CD14-positive monocyte (primary cell): ENCODE results near the gene MYO1D. TPM values are rescaled to one million over a fixed set of nuclear protein-coding genes. Genes with fewer than 3 reads are reported as not detected.

Source experiments
- DNase-seq, 3 donors: peaks; one replicate each; pipeline ENCODE4 v3.0.0-alpha.2; 2011 to 2022
- H2AFZ ChIP-seq: 2 replicates; pipeline ENCODE4 v1.6.0; 2012; ENCODE audit warnings: mild to moderate bottlenecking, low read depth, low read length, inconsistent platforms; ENCODE audit not compliant: insufficient read depth, poor library complexity, severe bottlenecking
- H3K27ac ChIP-seq, 2 donors: 1 replicate in 1 of 2; 2 replicates in 1 of 2; pipeline ENCODE4 v1.5.1; 2012 to 2013; ENCODE audit warnings: low read length in 2 of 2, control low read depth in 1 of 2, inconsistent platforms in 1 of 2, low read depth in 1 of 2, mild to moderate bottlenecking in 1 of 2
- H3K27me3 ChIP-seq, 2 donors: one replicate each; pipeline versions ENCODE4 v1.6.0 to v1.6.1; 2011 to 2013; ENCODE audit warnings: low read length in 2 of 2; ENCODE audit not compliant: control insufficient read depth in 2 of 2, insufficient read depth in 2 of 2
- H3K36me3 ChIP-seq, 2 donors: replicated peaks in 1 of 2; 1 replicate in 1 of 2; 2 replicates in 1 of 2; pipeline versions ENCODE4 v1.5.1 to v1.6.1; 2012 to 2013; ENCODE audit warnings: low read length in 2 of 2, control low read depth in 1 of 2, inconsistent platforms in 1 of 2, mild to moderate bottlenecking in 1 of 2; ENCODE audit not compliant: insufficient read depth in 2 of 2, control insufficient read depth in 1 of 2
- H3K4me1 ChIP-seq, 2 donors: 1 replicate in 1 of 2; 2 replicates in 1 of 2; pipeline versions ENCODE4 v1.5.1 to v1.6.1; 2012 to 2013; ENCODE audit warnings: low read length in 2 of 2, control low read depth in 1 of 2, inconsistent platforms in 1 of 2, mild to moderate bottlenecking in 1 of 2, moderate library complexity in 1 of 2; ENCODE audit not compliant: insufficient read depth in 2 of 2, control insufficient read depth in 1 of 2
- H3K4me2 ChIP-seq: replicated peaks from 2 replicates; pipeline ENCODE3; 2012; ENCODE audit warnings: low read length, moderate library complexity, mild to moderate bottlenecking; ENCODE audit not compliant: poor library complexity, severe bottlenecking; ENCODE audit errors: extremely low read depth
- H3K4me3 ChIP-seq, 3 experiments: fragments of 200-600 bp in 1 of 3; sonication (generic) in 1 of 3; replicated peaks in 1 of 3; 1 replicate in 2 of 3; 2 replicates in 1 of 3; pipeline ENCODE4 v1.5.1; 2011 to 2013; ENCODE audit warnings: low read length in 3 of 3, mild to moderate bottlenecking in 3 of 3, control low read depth in 2 of 3, low read depth in 2 of 3, inconsistent platforms in 1 of 3, moderate library complexity in 1 of 3
- H3K79me2 ChIP-seq: 2 replicates; pipeline ENCODE4 v1.6.0; 2012; ENCODE audit warnings: mild to moderate bottlenecking, control low read depth, inconsistent platforms, low read length, moderate library complexity; ENCODE audit not compliant: insufficient read depth
- H3K9ac ChIP-seq: 2 replicates; pipeline ENCODE4 v1.6.0; 2017; ENCODE audit warnings: low read length, mild to moderate bottlenecking; ENCODE audit not compliant: insufficient read depth, poor library complexity, severe bottlenecking
- H3K9me3 ChIP-seq, 2 donors: replicated peaks in 1 of 2; 1 replicate in 1 of 2; 2 replicates in 1 of 2; pipeline versions ENCODE4 v1.5.1 to v1.6.1; 2012 to 2013; ENCODE audit warnings: low read length in 2 of 2, control low read depth in 1 of 2; ENCODE audit not compliant: control insufficient read depth in 1 of 2, insufficient read depth in 1 of 2
- H4K20me1 ChIP-seq: 2 replicates; pipeline ENCODE4 v1.6.0; 2012; ENCODE audit warnings: mild to moderate bottlenecking, low read length, control low read depth, moderate library complexity; ENCODE audit not compliant: insufficient read depth
- H3K27ac Mint-ChIP-seq, 7 donors: one replicate each; pipeline ENCODE4 v1.8.0; 2020; ENCODE audit warnings: mild to moderate bottlenecking in 7 of 7, mixed read lengths in 7 of 7, moderate library complexity in 6 of 7, inconsistent platforms in 2 of 7
- H3K27me3 Mint-ChIP-seq, 3 donors: one replicate each; pipeline ENCODE4 v1.8.0; 2021 to 2022; ENCODE audit warnings: low read depth in 3 of 3, mild to moderate bottlenecking in 3 of 3, mixed read lengths in 3 of 3, moderate library complexity in 3 of 3, inconsistent platforms in 1 of 3
- H3K36me3 Mint-ChIP-seq, 2 donors: one replicate each; pipeline ENCODE4 v1.8.0; 2020; ENCODE audit warnings: mixed read lengths in 2 of 2, inconsistent platforms in 1 of 2, mild to moderate bottlenecking in 1 of 2
- H3K4me1 Mint-ChIP-seq: one replicate; pipeline ENCODE4 v1.8.0; 2020; ENCODE audit warnings: mild to moderate bottlenecking, mixed read lengths
- H3K4me3 Mint-ChIP-seq, 2 donors: one replicate each; pipeline ENCODE4 v1.8.0; 2020; ENCODE audit warnings: mild to moderate bottlenecking in 2 of 2, mixed read lengths in 2 of 2, moderate library complexity in 1 of 2
- H3K9me3 Mint-ChIP-seq, 7 donors: one replicate each; pipeline ENCODE4 v1.8.0; 2020 to 2022; ENCODE audit warnings: mixed read lengths in 7 of 7, mild to moderate bottlenecking in 6 of 7, moderate library complexity in 6 of 7, inconsistent platforms in 2 of 7
- CTCF ChIP-seq: fragments of 200-600 bp; IDR thresholded peaks from one replicate; pipeline ENCODE4 v1.8.0; 2022; ENCODE audit warnings: antibody characterized with exemption, mild to moderate bottlenecking
- WGBS: methylation state at CpG from one replicate; pipeline ENCODE4 v1.1.5; 2013; ENCODE audit warnings: missing lambda C conversion rate; ENCODE audit not compliant: insufficient coverage; 5-methylcytosine and 5-hydroxymethylcytosine counted together
- intact Hi-C, 2 donors: fragments of 100-400 bp; cut with micrococcal nuclease; formaldehyde crosslinking; loops; one replicate each; pipeline versions ENCODE4 v1.15.0 to v1.15.1; 2023
- polyA plus RNA-seq, 3 donors: library from polyadenylated mRNA; depleted of rRNA in 1 of 3; unstranded in 2 of 3; stranded (reverse) in 1 of 3; fragments of 300-500 nt in 2 of 3; fragments of >200 nt in 1 of 3; fragmentation: Illumina TruSeq in 2 of 3; gene quantifications; 1 replicate in 2 of 3; 2 replicates in 1 of 3; pipeline ENCODE4 v1.2.3, GENCODE V29; 2012 to 2021

The MYO1D gene
- polyA plus RNA-seq, 3 donors = 0.22 to 0.39 (median 0.26) TPM

- H3K4me1 ChIP-seq = no peaks in the 10 kb centered on the region
- H3K27ac Mint-ChIP-seq = no peak overlapping the region
- no peak overlapping the region for H3K4me3 ChIP-seq
- H4K20me1 ChIP-seq = no peaks in the 10 kb centered on the region
- H3K27me3 Mint-ChIP-seq = peaks cover 0 to 2% (median 0%) of the 10 kb centered on the region in 3 donors
- no peaks in the 10 kb centered on the region for H3K36me3 ChIP-seq
- no peaks in the 10 kb centered on the region for H3K9me3 ChIP-seq
- H3K9me3 Mint-ChIP-seq = peaks cover 0 to 1% (median 0%) of the 10 kb centered on the region in 7 donors
- H2AFZ ChIP-seq = no peak overlapping the region
- no peak overlapping the region for H3K27ac ChIP-seq
- no peak for DNase-seq
- TF ChIP-seq CTCF = no peak
- WGBS = 89% methylated on average over 2 of the region's 4 CpGs
- intact Hi-C loops = no loop called here
- H3K27me3 ChIP-seq = no peaks in the 10 kb centered on the region
- H3K4me3 Mint-ChIP-seq = no peak overlapping the region
- H3K9ac ChIP-seq = no peak overlapping the region
- no peak overlapping the region for H3K4me2 ChIP-seq
- H3K79me2 ChIP-seq = no peaks in the 10 kb centered on the region
- no peaks in the 10 kb centered on the region for H3K36me3 Mint-ChIP-seq
- H3K4me1 Mint-ChIP-seq = no peaks in the 10 kb centered on the region
Measured at GRCh38 chr17:32840241-32840640, 36.7 kb downstream of the MYO1D start.

DNA sequence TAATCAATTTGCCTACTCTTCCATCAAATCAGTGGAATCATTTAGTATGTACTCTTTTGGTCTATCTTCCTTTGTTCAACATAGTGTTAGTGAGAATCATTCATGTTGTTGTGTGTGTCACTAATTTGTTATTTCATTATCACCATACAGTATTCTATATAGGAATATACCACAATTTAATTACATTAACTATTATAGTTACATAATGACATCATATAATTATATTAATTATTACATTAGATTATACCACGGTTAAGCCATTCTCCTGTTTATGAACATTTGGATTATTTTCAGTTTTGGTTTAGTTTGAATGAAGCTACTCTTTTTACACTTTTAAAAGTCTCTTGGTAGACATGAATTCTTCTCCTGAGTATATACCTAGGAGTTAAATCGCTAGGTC lies 40.4 kb downstream of the MYO1D start:
- Histone ChIP-seq H3K79me2 (no peaks in the 10 kb centered on the region), H3K4me1 (no peaks in the 10 kb centered on the region), H3K27me3 (no peaks in the 10 kb centered on the region), H3K36me3 (no peaks in the 10 kb centered on the region), H3K9me3 (no peaks in the 10 kb centered on the region), H3K27ac (no peak overlapping the region), H3K9ac (no peak overlapping the region), H4K20me1 (no peaks in the 10 kb centered on the region), H2AFZ (no peak overlapping the region), H3K4me3 (no peak overlapping the region), H3K4me2 (no peak overlapping the region)
- WGBS = no CpG with 5 or more reads among the region's 2 CpGs
- Mint-ChIP-seq H3K36me3 (no peaks in the 10 kb centered on the region), H3K4me3 (no peak overlapping the region), H3K27me3 (peaks cover 0 to 3% (median 2%) of the 10 kb centered on the region in 3 donors), H3K4me1 (no peaks in the 10 kb centered on the region), H3K9me3 (peaks cover 0 to 1% (median 0%) of the 10 kb centered on the region in 7 donors), H3K27ac (no peak overlapping the region)
- intact Hi-C loops = no loop called here
- TF ChIP-seq CTCF = no peak
- DNase-seq = no peak
